Common myeloid progenitor, CD34-positive (primary cell): ENCODE results near the gene PGM5.

Experiments
- CTCF ChIA-PET: fragments of 350-600 bp; sonication (Branson Sonifier 250); formaldehyde crosslinking; loops from one replicate; lab custom pipeline; 2021; ENCODE audit warnings: antibody characterized with exemption; lab: Charles Lee
- POLR2A ChIA-PET: fragments of 350-600 bp; sonication (Branson Sonifier 250); formaldehyde crosslinking; loops from one replicate; lab custom pipeline; 2021; ENCODE audit warnings: antibody characterized with exemption; lab: Charles Lee
- DNase-seq, 3 donors: peaks; one replicate each; pipeline versions ENCODE4 v3.0.0 to v3.0.0-alpha.2; 2013
- H3K27ac ChIP-seq, 2 experiments: 1 replicate in 1 of 2; 2 replicates in 1 of 2; pipeline ENCODE4 v1.7.0; 2013; ENCODE audit warnings: inconsistent platforms in 2 of 2, low read length in 2 of 2, mild to moderate bottlenecking in 2 of 2, low read depth in 1 of 2, moderate library complexity in 1 of 2; ENCODE audit not compliant: severe bottlenecking in 2 of 2, insufficient read depth in 1 of 2, poor library complexity in 1 of 2
- H3K27me3 ChIP-seq, 5 experiments: replicated peaks in 2 of 5; 1 replicate in 3 of 5; 2 replicates in 2 of 5; pipeline versions ENCODE4 v1.6.1 to v1.7.0; 2013; ENCODE audit warnings: low read length in 4 of 5, mild to moderate bottlenecking in 2 of 5, moderate library complexity in 2 of 5, inconsistent platforms in 1 of 5; ENCODE audit not compliant: insufficient read depth in 5 of 5, control insufficient read depth in 4 of 5
- H3K36me3 ChIP-seq, 4 experiments: 1 replicate in 2 of 4; 2 replicates in 2 of 4; pipeline versions ENCODE4 v1.6.1 to v1.7.0; 2013; ENCODE audit warnings: low read length in 3 of 4, control low read depth in 1 of 4, mild to moderate bottlenecking in 1 of 4; ENCODE audit not compliant: control insufficient read depth in 4 of 4, insufficient read depth in 4 of 4
- H3K4me1 ChIP-seq, 4 experiments: 1 replicate in 3 of 4; 2 replicates in 1 of 4; pipeline versions ENCODE4 v1.6.1 to v1.7.1; 2013; ENCODE audit warnings: low read length in 3 of 4, mild to moderate bottlenecking in 3 of 4, control low read depth in 1 of 4, inconsistent platforms in 1 of 4, moderate library complexity in 1 of 4; ENCODE audit not compliant: control insufficient read depth in 4 of 4, insufficient read depth in 4 of 4; ENCODE audit errors: control extremely low read depth in 1 of 4
- H3K4me3 ChIP-seq, 7 experiments: 1 replicate in 4 of 7; 2 replicates in 3 of 7; pipeline versions ENCODE4 v1.5.1 to v1.7.0; 2013; ENCODE audit warnings: mild to moderate bottlenecking in 7 of 7, low read length in 6 of 7, moderate library complexity in 6 of 7, inconsistent platforms in 2 of 7, low read depth in 2 of 7, control low read depth in 1 of 7; ENCODE audit not compliant: insufficient read depth in 4 of 7, control insufficient read depth in 1 of 7; ENCODE audit errors: extremely low read depth in 1 of 7
- H3K9me3 ChIP-seq, 5 experiments: 1 replicate in 4 of 5; 2 replicates in 1 of 5; pipeline versions ENCODE4 v1.6.1 to v1.7.1; 2013; ENCODE audit warnings: low read length in 4 of 5, mild to moderate bottlenecking in 2 of 5, inconsistent platforms in 1 of 5, low read depth in 1 of 5, moderate library complexity in 1 of 5; ENCODE audit not compliant: control insufficient read depth in 4 of 5, insufficient read depth in 2 of 5; ENCODE audit errors: control extremely low read depth in 1 of 5
- WGBS: methylation state at CpG from one replicate; pipeline ENCODE4 v1.1.5; 2013; ENCODE audit not compliant: insufficient coverage; 5-methylcytosine and 5-hydroxymethylcytosine counted together

Gene PGM5

DNA sequence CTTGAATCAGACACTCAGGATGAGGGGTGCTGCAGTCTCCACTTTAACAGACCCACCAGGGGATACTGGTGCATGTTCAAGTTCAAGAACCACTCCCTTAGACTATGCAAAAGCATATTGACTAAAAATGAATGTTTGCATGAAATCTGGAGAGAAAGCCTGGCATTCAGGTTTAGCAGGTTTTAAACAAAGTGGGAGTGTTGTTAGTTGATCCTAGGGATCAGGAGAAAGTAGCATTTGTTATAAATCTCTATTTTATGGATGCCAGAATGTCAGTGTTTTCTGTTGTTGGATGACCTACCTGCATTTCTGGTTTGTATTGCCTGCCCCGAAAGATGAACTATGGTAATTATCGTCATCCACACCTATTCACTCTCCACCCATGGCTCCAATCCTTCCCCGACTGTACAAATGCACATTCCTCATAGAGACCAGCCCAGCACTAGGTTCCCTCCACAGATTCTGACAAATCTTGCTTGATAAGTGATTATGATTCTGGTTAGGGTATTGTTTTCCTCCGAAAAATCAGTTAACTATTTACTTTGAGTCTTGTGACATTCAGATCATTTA, 167.0 kb downstream of the PGM5 start:
- WGBS, result no CpG with 5 or more reads among the region's 4 CpGs
- Histone ChIP-seq H3K27ac (no peak overlapping the region), H3K4me1 (peaks cover 0 to 8% (median 3%) of the 10 kb centered on the region in 4 experiments), H3K27me3 (no peaks in the 10 kb centered on the region), H3K36me3 (no peaks in the 10 kb centered on the region), H3K9me3 (peaks cover 0 to 4% (median 0%) of the 10 kb centered on the region in 5 experiments), H3K4me3 (no peak overlapping the region)
- no peak for DNase-seq
- POLR2A ChIA-PET, result no interaction called here
- CTCF ChIA-PET, result interaction anchor here (2.5 to 4.0 kb wide), 2 partner anchors 15 to 37 kb away, joined by 9 to 18 read pairs; no protein-coding TSS in a partner anchor

DNA sequence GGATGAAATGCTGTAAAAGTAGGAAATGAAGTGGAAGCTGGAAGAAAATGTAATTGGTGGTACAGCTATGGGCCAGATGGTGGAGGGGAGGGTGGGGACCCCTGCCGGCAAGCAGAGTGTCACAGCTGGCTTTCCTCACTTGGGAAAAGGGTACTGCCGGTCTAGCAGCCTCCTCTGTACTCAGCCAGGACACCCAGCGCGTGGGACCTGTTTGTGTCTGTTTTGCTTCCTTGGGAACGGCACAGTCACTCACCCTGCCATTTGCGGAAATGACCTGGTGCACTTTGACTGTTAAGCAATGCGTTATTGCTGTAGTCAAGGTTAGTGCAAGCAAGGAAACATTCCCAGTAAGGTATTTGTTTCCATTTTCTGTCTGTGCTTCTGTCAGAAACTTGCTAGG, 174.2 kb downstream of the PGM5 start:
- H3K4me3 ChIP-seq, result no peak overlapping the region
- no peak for DNase-seq
- H3K9me3 ChIP-seq, result no peaks in the 10 kb centered on the region
- H3K27ac ChIP-seq, result no peak overlapping the region
- ChIA-PET POLR2A (no interaction called here), CTCF (interaction anchor here (1.8 kb wide), 1 partner anchor 37 kb away, joined by 5 read pairs; no protein-coding TSS in a partner anchor)
- H3K36me3 ChIP-seq, result peaks cover 0 to 7% (median 0%) of the 10 kb centered on the region in 4 experiments
- 89% methylated on average over 7 of the region's 7 CpGs for WGBS
- H3K4me1 ChIP-seq, result no peaks in the 10 kb centered on the region
- H3K27me3 ChIP-seq, result no peaks in the 10 kb centered on the region

DNA sequence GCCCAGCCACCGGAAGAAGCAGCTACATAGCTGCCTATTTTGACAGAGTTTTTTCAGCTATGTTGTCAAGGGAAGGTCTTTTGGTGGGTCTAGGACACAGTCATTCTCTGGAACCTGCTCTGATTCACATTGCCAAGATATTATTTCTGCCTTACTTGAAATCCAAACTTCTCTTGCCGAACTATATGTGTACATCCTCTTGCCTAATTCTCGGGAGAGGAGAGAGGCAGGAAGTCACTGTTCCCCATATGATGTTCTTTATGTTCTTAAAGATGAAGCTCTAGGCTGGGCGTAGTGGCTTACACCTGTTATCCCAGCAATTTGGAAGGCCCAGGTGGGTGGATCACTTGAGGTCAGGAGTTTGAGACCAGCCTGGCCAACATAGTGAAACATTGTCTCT, 175.7 kb downstream of the PGM5 start:
- H3K27ac ChIP-seq, result no peak overlapping the region
- no peaks in the 10 kb centered on the region for H3K9me3 ChIP-seq
- ChIA-PET CTCF (no interaction called here), POLR2A (no interaction called here)
- no peaks in the 10 kb centered on the region for H3K4me1 ChIP-seq
- peaks cover 0 to 7% (median 0%) of the 10 kb centered on the region in 4 experiments for H3K36me3 ChIP-seq
- no peaks in the 10 kb centered on the region for H3K27me3 ChIP-seq
- 100% methylated on average over 3 of the region's 4 CpGs for WGBS
- no peak for DNase-seq
- H3K4me3 ChIP-seq, result no peak overlapping the region

DNA sequence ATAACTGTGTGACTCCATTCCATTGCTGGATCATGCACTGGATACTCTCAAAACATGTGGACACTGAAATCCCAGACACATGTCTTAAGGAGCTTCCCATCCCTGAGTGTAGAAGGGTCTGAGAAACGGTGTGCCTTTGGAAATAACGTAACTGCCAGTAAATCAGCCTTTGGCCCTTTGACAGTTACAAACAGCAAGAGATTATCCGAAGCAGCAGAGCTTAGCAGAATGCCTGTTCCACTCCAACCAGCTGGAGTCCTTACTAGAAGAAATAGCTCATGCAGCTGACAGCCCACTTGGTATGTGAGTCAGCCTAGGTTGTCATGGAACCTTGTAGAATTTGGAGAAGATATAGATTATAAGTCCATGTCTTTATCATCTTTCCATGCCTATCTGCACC, 177.3 kb downstream of the PGM5 start:
- WGBS, result 98% methylated on average over 3 of the region's 3 CpGs
- DNase-seq, result no peak
- no peaks in the 10 kb centered on the region for H3K9me3 ChIP-seq
- no peaks in the 10 kb centered on the region for H3K27me3 ChIP-seq
- H3K4me1 ChIP-seq, result no peaks in the 10 kb centered on the region
- ChIA-PET CTCF (interaction anchor here (0.9 kb wide), 1 partner anchor 50 kb away, joined by 3 read pairs; no protein-coding TSS in a partner anchor), POLR2A (no interaction called here)
- peaks cover 0 to 7% (median 0%) of the 10 kb centered on the region in 4 experiments for H3K36me3 ChIP-seq
- H3K4me3 ChIP-seq, result no peak overlapping the region
- no peak overlapping the region for H3K27ac ChIP-seq

DNA sequence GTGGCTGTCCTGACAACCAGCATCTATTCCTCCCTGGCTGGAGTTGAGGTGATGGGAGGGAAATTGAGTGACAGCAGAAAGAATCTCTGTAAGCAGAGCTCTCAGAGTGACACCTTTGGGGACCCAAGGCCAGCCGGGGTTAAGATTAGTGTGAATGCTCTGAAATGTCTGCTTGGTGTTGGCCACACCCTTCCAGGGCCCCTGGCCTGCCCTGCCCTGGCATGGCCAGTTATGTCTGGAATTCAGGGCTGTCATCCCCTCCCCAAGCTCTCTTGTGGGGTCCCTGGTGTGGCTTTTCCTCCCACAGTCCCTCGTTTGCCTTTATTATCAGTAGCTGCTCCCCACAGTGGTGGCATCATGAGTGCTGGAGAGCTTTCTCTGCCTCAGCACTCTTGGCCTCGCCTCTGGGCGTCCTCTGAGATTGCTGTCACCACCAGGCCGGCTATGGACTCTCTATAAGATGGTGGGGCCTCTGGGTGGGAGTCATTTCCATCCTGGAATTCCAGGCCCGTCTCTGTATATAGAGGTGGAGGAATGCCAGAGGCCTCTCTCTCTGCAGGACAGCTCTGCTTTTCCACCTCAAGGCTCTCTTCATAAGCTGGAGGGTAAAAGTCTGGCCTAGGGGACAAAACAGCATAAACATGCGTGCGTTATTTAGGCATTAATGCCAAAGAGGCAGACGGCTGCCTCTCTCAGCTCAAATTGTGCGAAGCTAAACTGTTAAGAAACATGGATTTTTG, 180.6 kb downstream of the PGM5 start:
- Histone ChIP-seq H3K27ac (no peak overlapping the region), H3K27me3 (no peaks in the 10 kb centered on the region), H3K4me3 (no peak overlapping the region), H3K4me1 (peaks cover 0 to 7% (median 0%) of the 10 kb centered on the region in 4 experiments), H3K9me3 (no peaks in the 10 kb centered on the region), H3K36me3 (no peaks in the 10 kb centered on the region)
- WGBS, result 100% methylated on average over 8 of the region's 10 CpGs
- POLR2A ChIA-PET, result no interaction called here
- CTCF ChIA-PET, result interaction anchor here (1.0 to 1.3 kb wide), 2 partner anchors 23 to 25 kb away, joined by 3 to 5 read pairs; no protein-coding TSS in a partner anchor
- no peak for DNase-seq

DNA sequence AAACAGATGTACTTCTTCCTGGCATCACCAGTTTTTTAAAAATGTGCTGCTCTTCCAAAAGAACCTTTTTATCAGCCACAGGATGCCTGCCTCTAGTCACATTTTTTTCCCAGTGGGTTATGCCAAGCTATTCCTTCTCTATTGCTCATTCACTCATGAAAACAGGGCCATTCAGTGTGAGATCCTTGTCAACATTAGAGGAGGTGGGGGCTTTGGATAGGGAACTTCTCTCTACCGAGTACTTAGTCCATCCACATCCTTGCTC, 181.1 kb downstream of the PGM5 start:
- Histone ChIP-seq H3K9me3 (no peaks in the 10 kb centered on the region), H3K4me3 (no peak overlapping the region), H3K4me1 (peaks cover 0 to 7% (median 0%) of the 10 kb centered on the region in 4 experiments), H3K27me3 (no peaks in the 10 kb centered on the region), H3K27ac (no peak overlapping the region), H3K36me3 (no peaks in the 10 kb centered on the region)
- WGBS, result no CpG with 5 or more reads among the region's 1 CpG
- CTCF ChIA-PET, result interaction anchor here (1.3 kb wide), 1 partner anchor 22 kb away, joined by 5 read pairs; no protein-coding TSS in a partner anchor
- no peak for DNase-seq
- POLR2A ChIA-PET, result no interaction called here

DNA sequence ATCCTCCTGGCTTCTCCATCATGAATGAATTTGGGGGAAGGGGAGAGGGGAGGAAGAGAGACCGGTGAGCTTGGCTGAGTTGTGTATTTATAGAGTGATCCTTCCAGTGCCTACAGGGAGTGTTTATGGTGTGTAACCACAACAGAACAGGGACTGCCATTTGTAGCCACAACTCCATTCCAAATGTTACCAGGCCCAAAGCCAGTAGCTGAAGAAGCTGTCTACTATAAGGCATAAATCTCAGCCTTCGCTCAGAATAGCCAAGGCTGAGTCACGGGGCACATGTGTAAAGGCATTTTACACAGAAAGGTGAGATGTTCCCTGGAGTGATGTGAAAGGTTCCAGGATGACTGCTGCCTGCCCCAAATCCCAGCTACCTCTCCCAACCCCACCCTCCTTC, 181.8 kb downstream of the PGM5 start:
- POLR2A ChIA-PET, result no interaction called here
- H3K27me3 ChIP-seq, result no peaks in the 10 kb centered on the region
- H3K4me1 ChIP-seq, result peaks cover 0 to 7% (median 0%) of the 10 kb centered on the region in 4 experiments
- no peak overlapping the region for H3K4me3 ChIP-seq
- CTCF ChIA-PET, result no interaction called here
- no CpG with 5 or more reads among the region's 3 CpGs for WGBS
- no peaks in the 10 kb centered on the region for H3K36me3 ChIP-seq
- DNase-seq, result no peak
- no peak overlapping the region for H3K27ac ChIP-seq
- no peaks in the 10 kb centered on the region for H3K9me3 ChIP-seq
